ENCODE results near the gene MBD3L5.
A peak's percentile ranks its signal among the peaks of the same experiment; 100 is the strongest.

Gene MBD3L5

GRCh38 chr19:7067716-7068115 is 37.3 kb downstream of the MBD3L5 start:
- Mint-ChIP-seq H3K36me3 (peaks cover 12% of the 10 kb centered on the region), H3K9me3 (peaks cover 3% of the 10 kb centered on the region), H3K4me3 (no peak overlapping the region), H3K27ac (no peak overlapping the region), H3K4me1 (peaks cover 13% of the 10 kb centered on the region), H3K27me3 (no peaks in the 10 kb centered on the region)
- no peak for ATAC-seq

GRCh38 chr19:7068599-7068998 is 38.2 kb downstream of the MBD3L5 start:
- peak overlapping the region; percentile 96 for H3K4me3 Mint-ChIP-seq
- H3K27ac Mint-ChIP-seq, result peak overlapping the region; percentile 97
- peaks cover 19% of the 10 kb centered on the region for H3K36me3 Mint-ChIP-seq
- peaks cover 14% of the 10 kb centered on the region for H3K4me1 Mint-ChIP-seq
- no peaks in the 10 kb centered on the region for H3K27me3 Mint-ChIP-seq
- peaks cover 3% of the 10 kb centered on the region for H3K9me3 Mint-ChIP-seq
- no peak for ATAC-seq

- Mint-ChIP-seq H3K9me3 (peaks cover 3% of the 10 kb centered on the region), H3K36me3 (peaks cover 26% of the 10 kb centered on the region), H3K27me3 (no peaks in the 10 kb centered on the region), H3K4me1 (peaks cover 14% of the 10 kb centered on the region), H3K4me3 (peak within 1 kb of the TSS; percentile 96), H3K27ac (peak within 1 kb of the TSS; percentile 97)
- peak; percentile 99 for ATAC-seq
Observed at GRCh38 chr19:7069042-7069903, 38.9 kb downstream of the MBD3L5 start, which contains the start of gene ZNF557. Gene ZNF557, plus strand, starts transcription at chr19:7069703. Its CDS starts 5,372 bp downstream, at chr19:7075075.

GRCh38 chr19:7069904-7070226 is 39.5 kb downstream of the MBD3L5 start:
- Mint-ChIP-seq H3K27ac (peak overlapping the region; percentile 97), H3K4me1 (peaks cover 14% of the 10 kb centered on the region), H3K27me3 (no peaks in the 10 kb centered on the region), H3K4me3 (peak overlapping the region; percentile 96), H3K36me3 (peaks cover 32% of the 10 kb centered on the region), H3K9me3 (peaks cover 3% of the 10 kb centered on the region)
- ATAC-seq, result no peak

- no peak for ATAC-seq
- H3K4me1 Mint-ChIP-seq, result peaks cover 14% of the 10 kb centered on the region
- H3K36me3 Mint-ChIP-seq, result peaks cover 59% of the 10 kb centered on the region
- no peak overlapping the region for H3K27ac Mint-ChIP-seq
- H3K27me3 Mint-ChIP-seq, result no peaks in the 10 kb centered on the region
- H3K4me3 Mint-ChIP-seq, result no peak overlapping the region
- H3K9me3 Mint-ChIP-seq, result no peaks in the 10 kb centered on the region
Observed at GRCh38 chr19:7072541-7072940, 42.2 kb downstream of the MBD3L5 start.

GRCh38 chr19:7074705-7075282 is 44.4 kb downstream of the MBD3L5 start:
- peaks cover 81% of the 10 kb centered on the region for H3K36me3 Mint-ChIP-seq
- no peaks in the 10 kb centered on the region for H3K27me3 Mint-ChIP-seq
- H3K4me1 Mint-ChIP-seq, result peaks cover 7% of the 10 kb centered on the region
- ATAC-seq, result no peak
- no peak overlapping the region for H3K27ac Mint-ChIP-seq
- no peak overlapping the region for H3K4me3 Mint-ChIP-seq
- H3K9me3 Mint-ChIP-seq, result peaks cover 10% of the 10 kb centered on the region

- H3K27ac Mint-ChIP-seq, result no peak overlapping the region
- H3K27me3 Mint-ChIP-seq, result no peaks in the 10 kb centered on the region
- peaks cover 10% of the 10 kb centered on the region for H3K9me3 Mint-ChIP-seq
- H3K36me3 Mint-ChIP-seq, result peaks cover 95% of the 10 kb centered on the region
- ATAC-seq, result no peak
- no peak overlapping the region for H3K4me3 Mint-ChIP-seq
- peaks cover 7% of the 10 kb centered on the region for H3K4me1 Mint-ChIP-seq
Observed at GRCh38 chr19:7076151-7076550, 45.8 kb downstream of the MBD3L5 start.

GRCh38 chr19:7078008-7078407 is 47.6 kb downstream of the MBD3L5 start:
- peaks cover 15% of the 10 kb centered on the region for H3K9me3 Mint-ChIP-seq
- no peaks in the 10 kb centered on the region for H3K27me3 Mint-ChIP-seq
- no peak for ATAC-seq
- H3K36me3 Mint-ChIP-seq, result peaks cover 99% of the 10 kb centered on the region
- no peak overlapping the region for H3K4me3 Mint-ChIP-seq
- no peak overlapping the region for H3K27ac Mint-ChIP-seq
- H3K4me1 Mint-ChIP-seq, result no peaks in the 10 kb centered on the region

All from stimulated activated memory B cell treated with anti-CD40 and anti-IgM and Interleukin-4, amounts not matched to agents 10 μg/mL and 1 μg/mL and 100 μg/mL, for 72 hours (primary cell).